ENCODE measurements around the gene NUP98. TPM values are rescaled to one million over a fixed set of nuclear protein-coding genes. Genes with fewer than 3 reads are reported as not detected.

NUP98 gene
- total and polyA plus RNA-seq, 2 donors (not counting 3 experiments of a cell fraction or from before 2014, with no cell fraction given), result 92.7 to 169 TPM

GRCh38 chr11:3669128-3669527 lies 128.2 kb downstream of the NUP98 start:
- Histone ChIP-seq H3K4me2 (ENCODE audit: insufficient read depth, low read length) (no peak overlapping the region), H3K9ac (replicated peaks; ENCODE audit: extremely low read depth, insufficient read depth, low read length) (no peak overlapping the region), H3K36me3 (ENCODE audit: control insufficient read depth in 2 of 2, extremely low read depth in 1 of 2, insufficient read depth in 2 of 2, low read length in 2 of 2) (peaks cover 2 to 25% of the 10 kb centered on the region in 2 experiments), H3K27ac (ENCODE audit: insufficient read depth, low read depth, low read length) (no peak overlapping the region), H4K20me1 (replicated peaks; ENCODE audit: control insufficient read depth, extremely low read depth, insufficient read depth, low read length) (no peaks in the 10 kb centered on the region), H3K27me3 (ENCODE audit: control insufficient read depth in 2 of 2, insufficient read depth in 2 of 2, low read length in 2 of 2) (no peaks in the 10 kb centered on the region), H3K4me1 (ENCODE audit: control insufficient read depth, extremely low read depth, insufficient read depth, low read length) (no peaks in the 10 kb centered on the region), H3K79me2 (ENCODE audit: control insufficient read depth, insufficient read depth, low read length) (no peaks in the 10 kb centered on the region), H3K9me1 (replicated peaks; ENCODE audit: control insufficient read depth, extremely low read depth, insufficient read depth, low read length) (no peaks in the 10 kb centered on the region), H3K4me3 (replicated peaks in 1 of 3; ENCODE audit: insufficient read depth in 1 of 3, low read depth in 1 of 3, low read length in 3 of 3) (no peak overlapping the region), H3K9me3 (replicated peaks; ENCODE audit: control insufficient read depth, insufficient read depth, low read length) (no peaks in the 10 kb centered on the region), H2AFZ (ENCODE audit: low read depth, low read length) (no peak overlapping the region)
- DNase-seq (ENCODE audit: low read depth, low spot score), result no peak
- intact Hi-C loops (cut with micrococcal nuclease), result no loop called here
- FAIRE-seq, result no peak
- BruUV-seq (replicated peaks), result no TSS peak
- ChIA-PET CTCF (no interaction called here), POLR2A (no interaction called here)
- dilution Hi-C loops (cut with MboI; ENCODE audit: extremely low pct_ligation_motif_present, low sequenced_read_pairs), result no loop called here
- TF ChIP-seq JUN (IDR thresholded peaks at IDR 0.05; ENCODE audit: borderline replicate concordance, insufficient read depth, insufficient read length, low read depth), result no peak
- no peak for TF ChIP-seq GATA2 (IDR thresholded peaks at IDR 0.05; ENCODE audit: insufficient read depth, insufficient read length, low read depth, low read length)
- TF ChIP-seq POLR2A (IDR thresholded peaks at IDR 0.05; ENCODE audit: low read depth, low read length), result no peak
- no peak for TF ChIP-seq POLR2AphosphoS5 (IDR thresholded peaks at IDR 0.05; ENCODE audit: insufficient read depth, low read depth, low read length)
- no peak for TF ChIP-seq EZH2 (IDR thresholded peaks at IDR 0.05; ENCODE audit: borderline replicate concordance, low read depth, low read length, severe bottlenecking)
- no peak for TF ChIP-seq MAX (IDR thresholded peaks at IDR 0.05; ENCODE audit: insufficient read depth, insufficient read length)
- no peak for TF ChIP-seq CTCF (IDR thresholded peaks at IDR 0.05; ENCODE audit: extremely low read depth in 1 of 2, insufficient read depth in 1 of 2, low read depth in 1 of 2, low read length in 2 of 2)
- no peak for TF ChIP-seq FOS (IDR thresholded peaks at IDR 0.05; ENCODE audit: borderline replicate concordance, insufficient read depth, low read length)
- TF ChIP-seq MYC (IDR thresholded peaks at IDR 0.05; ENCODE audit: low read depth, low read length), result no peak

All from endothelial cell of umbilical vein (primary cell).